H1 (cell line): ENCODE measurements around the gene SLC25A26. TPM values are rescaled to one million over a fixed set of nuclear protein-coding genes. Genes with fewer than 3 reads are reported as not detected.

Source experiments
- JUND ChIP-seq: IDR thresholded peaks from 2 replicates; pipeline ENCODE4 v1.6.1; 2011; ENCODE audit warnings: mild to moderate bottlenecking, improper control_type of control experiment, low read length
- POLR2AphosphoS5 ChIP-seq: IDR thresholded peaks from 2 replicates; pipeline ENCODE4 v1.6.1; 2011; ENCODE audit warnings: low read depth, low read length
- POU5F1 ChIP-seq: IDR thresholded peaks from 2 replicates; pipeline ENCODE4 v1.6.1; 2011; ENCODE audit warnings: low read depth, mild to moderate bottlenecking, low read length, moderate library complexity
- TAF1 ChIP-seq: IDR thresholded peaks from 2 replicates; pipeline ENCODE4 v1.6.1; 2011; ENCODE audit warnings: mild to moderate bottlenecking, low read depth, low read length
- polyA plus RNA-seq, 7 experiments: library from polyadenylated mRNA; depleted of rRNA in 3 of 7; stranded (reverse) in 5 of 7; unstranded in 2 of 7; fragments of >200 nt in 5 of 7; fragments of 200-250 nt in 2 of 7; gene quantifications; 1 replicate in 5 of 7; 2 replicates in 1 of 7; 4 replicates in 1 of 7; pipeline versions ENCODE4 v1.2.1 to v1.2.3, GENCODE V29; 2011 to 2013; ENCODE audit warnings: missing spikeins in 2 of 7, mixed read lengths in 2 of 7
- total RNA-seq: library from RNA; stranded (reverse); fragmentation: NEBNext Ultra II Directional; extraction: Animal tissue kit (Norgen Biotek cat#: 25700); gene quantifications from 2 replicates; pipeline ENCODE4 v1.2.1, GENCODE V29; 2021

SLC25A26 gene
- total and polyA plus RNA-seq, 2 of the 8 experiments (the other 6 are each of a cell fraction or from before 2014, with no cell fraction given) = 30.0 to 37.0 TPM

DNA sequence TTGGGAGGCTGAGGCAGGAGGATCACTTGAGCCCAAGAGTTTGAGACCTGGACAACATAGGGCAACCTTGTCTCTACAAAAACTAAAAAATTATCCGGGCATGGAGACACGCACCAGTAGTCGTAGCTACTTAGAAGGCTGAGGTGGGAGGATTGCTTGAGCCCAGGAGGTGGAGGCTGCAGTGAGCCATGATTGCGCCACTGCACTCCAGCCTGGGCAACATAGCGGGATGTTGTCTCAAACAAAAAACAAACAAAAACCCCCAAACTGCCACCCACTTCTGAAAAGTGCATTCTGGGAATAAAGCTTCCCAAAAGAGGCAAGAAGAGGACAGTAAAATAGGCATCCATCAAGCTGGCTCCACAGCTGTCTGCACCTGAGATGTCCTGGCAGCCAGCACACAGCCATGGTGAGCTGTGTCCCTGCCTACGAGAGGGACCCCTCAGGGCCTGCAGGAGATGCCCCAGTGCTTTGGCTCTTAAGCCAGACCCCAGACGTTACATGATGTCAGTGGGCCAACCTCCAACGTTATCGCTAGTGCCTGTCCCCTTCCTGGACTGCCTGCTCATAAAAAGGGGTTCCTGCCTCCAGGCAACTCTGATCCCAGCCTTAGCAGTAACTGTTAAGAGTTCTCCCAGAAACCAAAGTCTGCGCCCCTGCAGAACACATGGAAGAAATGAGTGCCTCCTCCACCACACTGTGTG, 178.9 kb downstream of the SLC25A26 start (continued):
- TF ChIP-seq JUND (no peak), TAF1 (no peak), POLR2AphosphoS5 (no peak), POU5F1 (no peak)
